Fibroblast of lung (primary cell): Measurements from ENCODE around the gene OAS3. TPM values are rescaled to one million over a fixed set of nuclear protein-coding genes. Genes with fewer than 3 reads are reported as not detected.

Experiments
- DNase-seq, 2 donors: peaks; one replicate each; pipeline versions ENCODE4 v3.0.0 to v3.0.0-alpha.2; 2010; ENCODE audit warnings: low read depth in 2 of 2
- H2AFZ ChIP-seq: 2 replicates; pipeline ENCODE4 v1.5.1; 2012; ENCODE audit warnings: low read length, control low read depth, inconsistent platforms
- H3K27ac ChIP-seq: 2 replicates; pipeline ENCODE4 v1.5.1; 2011; ENCODE audit warnings: low read length, control low read depth; ENCODE audit not compliant: insufficient read depth
- H3K27me3 ChIP-seq: 2 replicates; pipeline ENCODE4 v1.5.1; 2011; ENCODE audit warnings: mild to moderate bottlenecking, low read length; ENCODE audit not compliant: control insufficient read depth, insufficient read depth
- H3K36me3 ChIP-seq: 2 replicates; pipeline ENCODE4 v1.5.1; 2011; ENCODE audit warnings: low read length; ENCODE audit not compliant: control insufficient read depth, insufficient read depth
- H3K4me1 ChIP-seq: 2 replicates; pipeline ENCODE4 v1.5.1; 2011; ENCODE audit warnings: low read length; ENCODE audit not compliant: control insufficient read depth, insufficient read depth; ENCODE audit errors: extremely low read depth
- H3K4me2 ChIP-seq: 2 replicates; pipeline ENCODE4 v1.5.1; 2011; ENCODE audit warnings: low read length, control low read depth; ENCODE audit not compliant: insufficient read depth; ENCODE audit errors: extremely low read depth
- H3K4me3 ChIP-seq, 4 experiments: fragments of 200-600 bp in 1 of 4; sonication (generic) in 1 of 4; replicated peaks in 1 of 4; 2 replicates each; pipeline ENCODE4 v1.5.1; 2011 to 2016; ENCODE audit warnings: low read length in 4 of 4, low read depth in 3 of 4, mild to moderate bottlenecking in 3 of 4, control low read depth in 2 of 4, inconsistent platforms in 1 of 4, mixed read lengths in 1 of 4; ENCODE audit not compliant: insufficient read depth in 1 of 4; ENCODE audit errors: control extremely low read depth in 1 of 4
- H3K79me2 ChIP-seq: 2 replicates; pipeline ENCODE4 v1.5.1; 2012; ENCODE audit warnings: mild to moderate bottlenecking, low read length, inconsistent platforms; ENCODE audit not compliant: control insufficient read depth, insufficient read depth
- H3K9ac ChIP-seq: 2 replicates; pipeline ENCODE4 v1.5.1; 2011; ENCODE audit warnings: mild to moderate bottlenecking, low read length, control low read depth; ENCODE audit not compliant: insufficient read depth
- H3K9me3 ChIP-seq: 2 replicates; pipeline ENCODE4 v1.5.1; 2012; ENCODE audit warnings: low read depth, low read length; ENCODE audit not compliant: control insufficient read depth, insufficient read depth
- H4K20me1 ChIP-seq: 2 replicates; pipeline ENCODE4 v1.5.1; 2011; ENCODE audit warnings: low read length; ENCODE audit not compliant: control insufficient read depth, insufficient read depth; ENCODE audit errors: extremely low read depth
- EZH2 ChIP-seq: IDR thresholded peaks from 2 replicates; pipeline ENCODE4 v1.5.1; 2012; ENCODE audit warnings: low read length, control low read depth, mild to moderate bottlenecking; ENCODE audit errors: missing control alignments
- polyA plus RNA-seq, 2 donors: library from polyadenylated mRNA; depleted of rRNA in 1 of 2; stranded (reverse) in 1 of 2; unstranded in 1 of 2; fragments of >200 nt; gene quantifications; 2 replicates each; pipeline ENCODE4 v1.2.1, GENCODE V29; 2011 to 2012; ENCODE audit warnings: missing spikeins in 1 of 2
- total RNA-seq: library from RNA; depleted of rRNA; stranded (reverse); fragments of >200 nt; gene quantifications from 2 replicates; pipeline ENCODE4 v1.2.1, GENCODE V29; 2014
- TF ChIP-seq, protein P1 (sequence below), 2 donors: IDR thresholded peaks in 1 of 2; conservative IDR thresholded peaks in 1 of 2; 1 replicate in 1 of 2; 2 replicates in 1 of 2; pipeline ENCODE4 v1.5.1; 2011 to 2012; ENCODE audit warnings: low read length in 2 of 2, control low read depth in 1 of 2, inconsistent platforms in 1 of 2, low read depth in 1 of 2, mild to moderate bottlenecking in 1 of 2

Gene OAS3
- total and polyA plus RNA-seq, 2 donors (not counting 1 experiment from before 2014, with no cell fraction given): 3.5 to 7.0 TPM

DNA sequence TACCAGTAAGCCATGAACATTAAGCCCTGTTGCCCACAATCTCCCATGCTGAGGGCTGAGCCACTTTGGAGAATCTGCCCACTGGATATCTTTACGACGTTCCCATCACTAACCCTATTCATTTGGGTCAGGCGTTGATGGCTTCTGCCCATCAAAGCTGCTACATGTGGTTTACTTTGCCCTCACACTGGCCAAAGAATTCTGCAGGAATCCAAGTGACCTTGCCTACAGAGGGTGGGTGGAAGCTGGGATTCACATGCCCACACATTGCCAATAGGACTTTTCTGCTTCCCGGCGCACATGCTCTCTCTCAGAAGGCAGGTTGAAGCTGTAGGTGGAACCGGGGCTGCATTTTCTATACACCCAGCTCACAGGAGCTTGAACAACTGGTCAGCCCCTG, 68.4 kb downstream of the OAS3 start:
- Histone ChIP-seq H4K20me1 (no peaks in the 10 kb centered on the region), H3K79me2 (no peaks in the 10 kb centered on the region), H3K36me3 (no peaks in the 10 kb centered on the region), H3K4me3 (no peak overlapping the region), H3K4me2 (no peak overlapping the region), H2AFZ (no peak overlapping the region), H3K9me3 (no peaks in the 10 kb centered on the region), H3K4me1 (no peaks in the 10 kb centered on the region), H3K27ac (no peak overlapping the region), H3K27me3 (no peaks in the 10 kb centered on the region), H3K9ac (no peak overlapping the region)
- no peak for DNase-seq
- TF ChIP-seq, protein P1, sequence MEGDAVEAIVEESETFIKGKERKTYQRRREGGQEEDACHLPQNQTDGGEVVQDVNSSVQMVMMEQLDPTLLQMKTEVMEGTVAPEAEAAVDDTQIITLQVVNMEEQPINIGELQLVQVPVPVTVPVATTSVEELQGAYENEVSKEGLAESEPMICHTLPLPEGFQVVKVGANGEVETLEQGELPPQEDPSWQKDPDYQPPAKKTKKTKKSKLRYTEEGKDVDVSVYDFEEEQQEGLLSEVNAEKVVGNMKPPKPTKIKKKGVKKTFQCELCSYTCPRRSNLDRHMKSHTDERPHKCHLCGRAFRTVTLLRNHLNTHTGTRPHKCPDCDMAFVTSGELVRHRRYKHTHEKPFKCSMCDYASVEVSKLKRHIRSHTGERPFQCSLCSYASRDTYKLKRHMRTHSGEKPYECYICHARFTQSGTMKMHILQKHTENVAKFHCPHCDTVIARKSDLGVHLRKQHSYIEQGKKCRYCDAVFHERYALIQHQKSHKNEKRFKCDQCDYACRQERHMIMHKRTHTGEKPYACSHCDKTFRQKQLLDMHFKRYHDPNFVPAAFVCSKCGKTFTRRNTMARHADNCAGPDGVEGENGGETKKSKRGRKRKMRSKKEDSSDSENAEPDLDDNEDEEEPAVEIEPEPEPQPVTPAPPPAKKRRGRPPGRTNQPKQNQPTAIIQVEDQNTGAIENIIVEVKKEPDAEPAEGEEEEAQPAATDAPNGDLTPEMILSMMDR (conservative IDR thresholded peaks at IDR 0.05 in 1 of 2, IDR thresholded peaks at IDR 0.05 in 1 of 2; ENCODE audit: low read depth in 1 of 2, low read length in 2 of 2): no peak

DNA sequence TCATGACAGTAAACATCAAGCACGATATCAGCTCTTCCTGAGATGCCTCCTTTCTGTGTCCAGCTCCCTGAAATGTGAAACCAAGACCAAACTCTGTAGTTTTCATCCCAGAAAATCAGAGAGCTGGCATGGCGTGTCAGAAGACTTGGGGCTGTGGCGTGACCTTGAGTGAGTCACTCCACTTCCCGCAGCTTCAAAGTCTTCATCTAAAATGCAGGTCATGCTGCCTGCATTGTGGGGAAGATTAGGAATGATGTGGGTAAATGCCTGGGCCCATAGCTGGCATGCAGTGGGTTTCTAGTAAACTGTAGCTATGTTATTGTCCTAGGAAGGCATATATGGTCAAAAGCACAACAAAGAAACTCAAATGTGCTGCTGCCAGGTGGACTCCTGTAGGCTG, 68.9 kb downstream of the OAS3 start:
- TF ChIP-seq EZH2: no peak
- TF ChIP-seq, protein P1 (conservative IDR thresholded peaks at IDR 0.05 in 1 of 2, IDR thresholded peaks at IDR 0.05 in 1 of 2; ENCODE audit: low read depth in 1 of 2, low read length in 2 of 2): no peak
- H3K27me3 ChIP-seq: no peaks in the 10 kb centered on the region
- H3K36me3 ChIP-seq: no peaks in the 10 kb centered on the region
- no peak overlapping the region for H2AFZ ChIP-seq
- no peak overlapping the region for H3K4me2 ChIP-seq
- no peaks in the 10 kb centered on the region for H3K4me1 ChIP-seq
- DNase-seq: peak in 1 of 2 donors; percentile 85
- H3K27ac ChIP-seq: no peak overlapping the region
- H4K20me1 ChIP-seq: no peaks in the 10 kb centered on the region
- H3K9ac ChIP-seq: no peak overlapping the region
- no peaks in the 10 kb centered on the region for H3K79me2 ChIP-seq
- H3K9me3 ChIP-seq: no peaks in the 10 kb centered on the region
- H3K4me3 ChIP-seq: no peak overlapping the region

DNA sequence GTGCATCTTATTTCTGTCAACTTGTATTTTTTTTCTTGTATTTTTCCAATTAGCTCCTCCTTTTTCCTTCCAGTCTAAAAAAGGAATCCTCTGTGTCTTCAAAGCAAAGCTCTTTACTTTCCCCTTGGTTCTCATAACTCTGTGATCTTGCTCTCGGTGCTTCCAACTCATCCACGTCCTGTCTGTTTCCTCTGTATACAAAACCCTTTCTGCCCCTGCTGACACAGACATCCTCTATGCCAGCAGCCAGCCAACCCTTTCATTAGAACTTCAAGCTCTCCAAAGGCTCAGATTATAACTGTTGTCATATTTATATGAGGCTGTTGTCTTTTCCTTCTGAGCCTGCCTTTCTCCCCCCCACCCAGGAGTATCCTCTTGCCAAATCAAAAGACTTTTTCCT, 72.4 kb downstream of the OAS3 start:
- no peaks in the 10 kb centered on the region for H3K9me3 ChIP-seq

More for the DNA sequence above, 72.4 kb downstream of the OAS3 start:
- Histone ChIP-seq H3K4me1 (no peaks in the 10 kb centered on the region), H3K9ac (no peak overlapping the region), H3K27me3 (no peaks in the 10 kb centered on the region), H2AFZ (no peak overlapping the region), H3K79me2 (no peaks in the 10 kb centered on the region), H3K36me3 (no peaks in the 10 kb centered on the region), H3K27ac (no peak overlapping the region), H3K4me2 (no peak overlapping the region), H3K4me3 (no peak overlapping the region), H4K20me1 (no peaks in the 10 kb centered on the region)
- DNase-seq: no peak
- TF ChIP-seq EZH2: no peak
- TF ChIP-seq, protein P1 (conservative IDR thresholded peaks at IDR 0.05 in 1 of 2, IDR thresholded peaks at IDR 0.05 in 1 of 2; ENCODE audit: low read depth in 1 of 2, low read length in 2 of 2): no peak
